Measurements from ENCODE around the gene STUM. TPM values are rescaled to one million over a fixed set of nuclear protein-coding genes. Genes with fewer than 3 reads are reported as not detected.

STUM gene
- polyA plus RNA-seq, 1 of the 3 experiments (the other 2 are of a cell fraction): not detected

- TF ChIP-seq REST (IDR thresholded peaks at IDR 0.05; ENCODE audit: low read depth, low read length) (no peak), POLR2AphosphoS5 (IDR thresholded peaks at IDR 0.05; ENCODE audit: low read depth, low read length) (no peak), RXRA (IDR thresholded peaks at IDR 0.05; ENCODE audit: borderline replicate concordance, low read depth) (no peak), NRF1 (IDR thresholded peaks at IDR 0.05; ENCODE audit: low read depth, low read length) (no peak), USF1 (IDR thresholded peaks at IDR 0.05; ENCODE audit: borderline replicate concordance, low read depth) (peak; percentile 42; the same call in 1 of the 2 replicates)
- TF ChIP-seq, protein P1, sequence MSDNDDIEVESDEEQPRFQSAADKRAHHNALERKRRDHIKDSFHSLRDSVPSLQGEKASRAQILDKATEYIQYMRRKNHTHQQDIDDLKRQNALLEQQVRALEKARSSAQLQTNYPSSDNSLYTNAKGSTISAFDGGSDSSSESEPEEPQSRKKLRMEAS (IDR thresholded peaks at IDR 0.05; ENCODE audit: low read depth): peak; percentile 95
Measured at GRCh38 chr1:226626577-226626956, 78.0 kb downstream of the STUM start (continued).

- 68% methylated on average over 6 of the region's 6 CpGs for WGBS (ENCODE audit: low lambda C conversion rate)
- Histone ChIP-seq H3K9me2 (no peaks in the 10 kb centered on the region), H3K27me3 (ENCODE audit: insufficient read depth) (no peaks in the 10 kb centered on the region), H3K27ac (ENCODE audit: low read depth in 2 of 2, low read length in 1 of 2) (no peak overlapping the region), H3K36me3 (replicated peaks in 1 of 2; ENCODE audit: control insufficient read depth in 1 of 2, insufficient read depth in 2 of 2, low read length in 1 of 2) (no peaks in the 10 kb centered on the region), H3K9me3 (no peaks in the 10 kb centered on the region; the same call in 1 of the 2 replicates), H3K4me1 (ENCODE audit: control insufficient read depth in 1 of 2, insufficient read depth in 2 of 2, low read depth in 1 of 2, low read length in 1 of 2) (no peaks in the 10 kb centered on the region; a peak in 1 of 4 replicates), H3K79me2 (ENCODE audit: insufficient read depth) (no peaks in the 10 kb centered on the region), H3K4me2 (no peak overlapping the region), H2AFZ (ENCODE audit: low read depth) (no peak overlapping the region), H3K9ac (no peak overlapping the region), H3K4me3 (ENCODE audit: low read depth in 2 of 2, low read length in 1 of 2) (no peak overlapping the region), H3F3A (replicated peaks; ENCODE audit: insufficient read depth) (no peaks in the 10 kb centered on the region), H4K20me1 (ENCODE audit: insufficient read depth) (no peaks in the 10 kb centered on the region)
- CTCF ChIA-PET: interaction anchor here (0.5 to 3.5 kb wide), 32 partner anchors 8 to 815 kb away, joined by 3 to 20 read pairs (median 6); partner anchors contain the start of genes PARP1 and STUM
- DNase-seq: no peak
- POLR2A ChIA-PET: no interaction called here
- TF ChIP-seq FOXJ3 (CRISPR knock-in tag; IDR thresholded peaks at IDR 0.05): no peak
- no peak for TF ChIP-seq RXRA (IDR thresholded peaks at IDR 0.05; ENCODE audit: borderline replicate concordance, low read depth)
- TF ChIP-seq NRF1 (IDR thresholded peaks at IDR 0.05; ENCODE audit: low read depth, low read length): no peak
- TF ChIP-seq SMC3 (IDR thresholded peaks at IDR 0.05; ENCODE audit: low read depth, low read length): no peak
- no peak for TF ChIP-seq NFIC (IDR thresholded peaks at IDR 0.05; ENCODE audit: borderline replicate concordance)
- TF ChIP-seq TEAD4 (IDR thresholded peaks at IDR 0.05; ENCODE audit: borderline replicate concordance, insufficient read depth): no peak
- no peak for TF ChIP-seq ELF1 (IDR thresholded peaks at IDR 0.05)
- TF ChIP-seq, protein P2, sequence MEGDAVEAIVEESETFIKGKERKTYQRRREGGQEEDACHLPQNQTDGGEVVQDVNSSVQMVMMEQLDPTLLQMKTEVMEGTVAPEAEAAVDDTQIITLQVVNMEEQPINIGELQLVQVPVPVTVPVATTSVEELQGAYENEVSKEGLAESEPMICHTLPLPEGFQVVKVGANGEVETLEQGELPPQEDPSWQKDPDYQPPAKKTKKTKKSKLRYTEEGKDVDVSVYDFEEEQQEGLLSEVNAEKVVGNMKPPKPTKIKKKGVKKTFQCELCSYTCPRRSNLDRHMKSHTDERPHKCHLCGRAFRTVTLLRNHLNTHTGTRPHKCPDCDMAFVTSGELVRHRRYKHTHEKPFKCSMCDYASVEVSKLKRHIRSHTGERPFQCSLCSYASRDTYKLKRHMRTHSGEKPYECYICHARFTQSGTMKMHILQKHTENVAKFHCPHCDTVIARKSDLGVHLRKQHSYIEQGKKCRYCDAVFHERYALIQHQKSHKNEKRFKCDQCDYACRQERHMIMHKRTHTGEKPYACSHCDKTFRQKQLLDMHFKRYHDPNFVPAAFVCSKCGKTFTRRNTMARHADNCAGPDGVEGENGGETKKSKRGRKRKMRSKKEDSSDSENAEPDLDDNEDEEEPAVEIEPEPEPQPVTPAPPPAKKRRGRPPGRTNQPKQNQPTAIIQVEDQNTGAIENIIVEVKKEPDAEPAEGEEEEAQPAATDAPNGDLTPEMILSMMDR (IDR thresholded peaks at IDR 0.05): no peak
- TF ChIP-seq MEF2A (IDR thresholded peaks at IDR 0.05; ENCODE audit: borderline replicate concordance, low read depth): no peak
- no peak for TF ChIP-seq USF2 (IDR thresholded peaks at IDR 0.05; ENCODE audit: borderline replicate concordance, low read depth, low read length)
- TF ChIP-seq PBX3 (IDR thresholded peaks at IDR 0.05): no peak
- TF ChIP-seq, protein P3, sequence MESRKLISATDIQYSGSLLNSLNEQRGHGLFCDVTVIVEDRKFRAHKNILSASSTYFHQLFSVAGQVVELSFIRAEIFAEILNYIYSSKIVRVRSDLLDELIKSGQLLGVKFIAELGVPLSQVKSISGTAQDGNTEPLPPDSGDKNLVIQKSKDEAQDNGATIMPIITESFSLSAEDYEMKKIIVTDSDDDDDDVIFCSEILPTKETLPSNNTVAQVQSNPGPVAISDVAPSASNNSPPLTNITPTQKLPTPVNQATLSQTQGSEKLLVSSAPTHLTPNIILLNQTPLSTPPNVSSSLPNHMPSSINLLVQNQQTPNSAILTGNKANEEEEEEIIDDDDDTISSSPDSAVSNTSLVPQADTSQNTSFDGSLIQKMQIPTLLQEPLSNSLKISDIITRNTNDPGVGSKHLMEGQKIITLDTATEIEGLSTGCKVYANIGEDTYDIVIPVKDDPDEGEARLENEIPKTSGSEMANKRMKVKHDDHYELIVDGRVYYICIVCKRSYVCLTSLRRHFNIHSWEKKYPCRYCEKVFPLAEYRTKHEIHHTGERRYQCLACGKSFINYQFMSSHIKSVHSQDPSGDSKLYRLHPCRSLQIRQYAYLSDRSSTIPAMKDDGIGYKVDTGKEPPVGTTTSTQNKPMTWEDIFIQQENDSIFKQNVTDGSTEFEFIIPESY (IDR thresholded peaks at IDR 0.05; ENCODE audit: borderline replicate concordance, low read depth): no peak
- TF ChIP-seq TCF12 (IDR thresholded peaks at IDR 0.05): no peak
- TF ChIP-seq EP300 (IDR thresholded peaks at IDR 0.05; ENCODE audit: borderline replicate concordance in 1 of 2, low read depth in 1 of 2, low read length in 1 of 2): no peak
- no peak for TF ChIP-seq JUND (IDR thresholded peaks at IDR 0.05)
- TF ChIP-seq FOSL2 (IDR thresholded peaks at IDR 0.05; ENCODE audit: borderline replicate concordance, low read depth): no peak
Measured at GRCh38 chr1:226627050-226627755, 78.6 kb downstream of the STUM start.
